HEK293 (cell line): ENCODE results near the gene NDN.

Experiments used
- ZBTB20 ChIP-seq: fragments of 450-650 bp; formaldehyde crosslinking; IDR thresholded peaks from 2 replicates; pipeline ENCODE4 v1.5.1; 2016; ENCODE audit warnings: missing biosample characterization, missing genetic modification characterization
- ZNF169 ChIP-seq: fragments of 450-650 bp; formaldehyde crosslinking; IDR thresholded peaks from 2 replicates; pipeline ENCODE4 v1.5.1; 2016; ENCODE audit warnings: missing biosample characterization, missing genetic modification characterization
- ZNF2 ChIP-seq: fragments of 450-650 bp; formaldehyde crosslinking; IDR thresholded peaks from 2 replicates; pipeline ENCODE4 v1.5.1; 2016; ENCODE audit warnings: missing biosample characterization, missing genetic modification characterization
- ZNF274 ChIP-seq, 2 experiments: fragments of 200-500 bp in 1 of 2; fragments of 450-650 bp in 1 of 2; sonication (Bioruptor generic) in 1 of 2; formaldehyde crosslinking in 1 of 2; IDR thresholded peaks; 2 replicates each; pipeline versions ENCODE4 v1.5.1 to v1.6.1; 2014 to 2016; ENCODE audit warnings: borderline replicate concordance in 1 of 2, inconsistent platforms in 1 of 2, low read length in 1 of 2, missing biosample characterization in 1 of 2, missing genetic modification characterization in 1 of 2
- ZNF391 ChIP-seq: fragments of 450-650 bp; formaldehyde crosslinking; IDR thresholded peaks from 2 replicates; pipeline ENCODE4 v1.5.1; 2016; ENCODE audit warnings: low read depth, missing biosample characterization, missing genetic modification characterization, borderline replicate concordance
- TF ChIP-seq, protein P1 (sequence below): fragments of 450-650 bp; formaldehyde crosslinking; IDR thresholded peaks from 2 replicates; pipeline ENCODE4 v1.5.1; 2016; ENCODE audit warnings: missing biosample characterization, missing genetic modification characterization
- TF ChIP-seq, protein P2 (sequence below): fragments of 450-650 bp; formaldehyde crosslinking; IDR thresholded peaks from 2 replicates; pipeline ENCODE4 v1.5.1; 2016; ENCODE audit warnings: missing biosample characterization, missing genetic modification characterization
- TF ChIP-seq, protein P3 (sequence below): sonication (generic); formaldehyde crosslinking; IDR thresholded peaks from 2 replicates; pipeline ENCODE4 v1.8.1; 2022; ENCODE audit warnings: mild to moderate bottlenecking, moderate library complexity, missing genetic modification reagents
- TF ChIP-seq, protein P4 (sequence below): fragments of 450-650 bp; formaldehyde crosslinking; IDR thresholded peaks from 2 replicates; pipeline ENCODE4 v1.5.1; 2016; ENCODE audit warnings: missing biosample characterization, missing genetic modification characterization

DNA sequence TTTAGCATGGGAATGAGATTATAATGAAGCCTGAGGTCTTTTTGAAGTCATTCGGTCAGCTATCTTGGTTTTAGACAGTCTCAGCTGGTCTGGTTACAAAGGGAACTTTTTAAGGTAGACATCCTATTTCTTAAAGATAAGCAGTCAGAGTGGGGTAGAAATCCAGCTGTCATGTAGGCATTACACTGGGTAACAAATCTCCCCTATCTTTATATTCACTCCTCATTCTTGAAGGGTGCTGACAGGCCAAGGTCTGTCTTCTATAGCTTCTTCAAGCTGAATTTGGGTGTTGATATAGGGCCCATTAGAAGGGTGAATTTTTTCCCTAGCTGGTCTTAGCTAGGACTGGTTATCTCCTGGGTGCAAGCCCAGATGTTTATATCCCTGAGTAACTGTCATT is 21.2 kb upstream of the NDN start:
- no peak for TF ChIP-seq ZNF391 (tag by site-specific recombination)
- TF ChIP-seq, protein P1, sequence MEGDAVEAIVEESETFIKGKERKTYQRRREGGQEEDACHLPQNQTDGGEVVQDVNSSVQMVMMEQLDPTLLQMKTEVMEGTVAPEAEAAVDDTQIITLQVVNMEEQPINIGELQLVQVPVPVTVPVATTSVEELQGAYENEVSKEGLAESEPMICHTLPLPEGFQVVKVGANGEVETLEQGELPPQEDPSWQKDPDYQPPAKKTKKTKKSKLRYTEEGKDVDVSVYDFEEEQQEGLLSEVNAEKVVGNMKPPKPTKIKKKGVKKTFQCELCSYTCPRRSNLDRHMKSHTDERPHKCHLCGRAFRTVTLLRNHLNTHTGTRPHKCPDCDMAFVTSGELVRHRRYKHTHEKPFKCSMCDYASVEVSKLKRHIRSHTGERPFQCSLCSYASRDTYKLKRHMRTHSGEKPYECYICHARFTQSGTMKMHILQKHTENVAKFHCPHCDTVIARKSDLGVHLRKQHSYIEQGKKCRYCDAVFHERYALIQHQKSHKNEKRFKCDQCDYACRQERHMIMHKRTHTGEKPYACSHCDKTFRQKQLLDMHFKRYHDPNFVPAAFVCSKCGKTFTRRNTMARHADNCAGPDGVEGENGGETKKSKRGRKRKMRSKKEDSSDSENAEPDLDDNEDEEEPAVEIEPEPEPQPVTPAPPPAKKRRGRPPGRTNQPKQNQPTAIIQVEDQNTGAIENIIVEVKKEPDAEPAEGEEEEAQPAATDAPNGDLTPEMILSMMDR (tag by site-specific recombination), result no peak
- TF ChIP-seq, protein P2, sequence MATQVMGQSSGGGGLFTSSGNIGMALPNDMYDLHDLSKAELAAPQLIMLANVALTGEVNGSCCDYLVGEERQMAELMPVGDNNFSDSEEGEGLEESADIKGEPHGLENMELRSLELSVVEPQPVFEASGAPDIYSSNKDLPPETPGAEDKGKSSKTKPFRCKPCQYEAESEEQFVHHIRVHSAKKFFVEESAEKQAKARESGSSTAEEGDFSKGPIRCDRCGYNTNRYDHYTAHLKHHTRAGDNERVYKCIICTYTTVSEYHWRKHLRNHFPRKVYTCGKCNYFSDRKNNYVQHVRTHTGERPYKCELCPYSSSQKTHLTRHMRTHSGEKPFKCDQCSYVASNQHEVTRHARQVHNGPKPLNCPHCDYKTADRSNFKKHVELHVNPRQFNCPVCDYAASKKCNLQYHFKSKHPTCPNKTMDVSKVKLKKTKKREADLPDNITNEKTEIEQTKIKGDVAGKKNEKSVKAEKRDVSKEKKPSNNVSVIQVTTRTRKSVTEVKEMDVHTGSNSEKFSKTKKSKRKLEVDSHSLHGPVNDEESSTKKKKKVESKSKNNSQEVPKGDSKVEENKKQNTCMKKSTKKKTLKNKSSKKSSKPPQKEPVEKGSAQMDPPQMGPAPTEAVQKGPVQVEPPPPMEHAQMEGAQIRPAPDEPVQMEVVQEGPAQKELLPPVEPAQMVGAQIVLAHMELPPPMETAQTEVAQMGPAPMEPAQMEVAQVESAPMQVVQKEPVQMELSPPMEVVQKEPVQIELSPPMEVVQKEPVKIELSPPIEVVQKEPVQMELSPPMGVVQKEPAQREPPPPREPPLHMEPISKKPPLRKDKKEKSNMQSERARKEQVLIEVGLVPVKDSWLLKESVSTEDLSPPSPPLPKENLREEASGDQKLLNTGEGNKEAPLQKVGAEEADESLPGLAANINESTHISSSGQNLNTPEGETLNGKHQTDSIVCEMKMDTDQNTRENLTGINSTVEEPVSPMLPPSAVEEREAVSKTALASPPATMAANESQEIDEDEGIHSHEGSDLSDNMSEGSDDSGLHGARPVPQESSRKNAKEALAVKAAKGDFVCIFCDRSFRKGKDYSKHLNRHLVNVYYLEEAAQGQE, result no peak
- TF ChIP-seq, protein P3, sequence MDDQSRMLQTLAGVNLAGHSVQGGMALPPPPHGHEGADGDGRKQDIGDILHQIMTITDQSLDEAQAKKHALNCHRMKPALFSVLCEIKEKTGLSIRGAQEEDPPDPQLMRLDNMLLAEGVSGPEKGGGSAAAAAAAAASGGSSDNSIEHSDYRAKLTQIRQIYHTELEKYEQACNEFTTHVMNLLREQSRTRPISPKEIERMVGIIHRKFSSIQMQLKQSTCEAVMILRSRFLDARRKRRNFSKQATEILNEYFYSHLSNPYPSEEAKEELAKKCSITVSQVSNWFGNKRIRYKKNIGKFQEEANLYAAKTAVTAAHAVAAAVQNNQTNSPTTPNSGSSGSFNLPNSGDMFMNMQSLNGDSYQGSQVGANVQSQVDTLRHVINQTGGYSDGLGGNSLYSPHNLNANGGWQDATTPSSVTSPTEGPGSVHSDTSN (CRISPR knock-in tag), result no peak
- TF ChIP-seq ZNF274 (IDR thresholded peaks at IDR 0.05; ENCODE audit: low read length), result no peak
- TF ChIP-seq ZNF274 (tag by site-specific recombination; IDR thresholded peaks at IDR 0.05; ENCODE audit: borderline replicate concordance), result no peak
- no peak for TF ChIP-seq ZBTB20 (tag by site-specific recombination)
- TF ChIP-seq ZNF2 (tag by site-specific recombination), result no peak
- TF ChIP-seq, protein P4, sequence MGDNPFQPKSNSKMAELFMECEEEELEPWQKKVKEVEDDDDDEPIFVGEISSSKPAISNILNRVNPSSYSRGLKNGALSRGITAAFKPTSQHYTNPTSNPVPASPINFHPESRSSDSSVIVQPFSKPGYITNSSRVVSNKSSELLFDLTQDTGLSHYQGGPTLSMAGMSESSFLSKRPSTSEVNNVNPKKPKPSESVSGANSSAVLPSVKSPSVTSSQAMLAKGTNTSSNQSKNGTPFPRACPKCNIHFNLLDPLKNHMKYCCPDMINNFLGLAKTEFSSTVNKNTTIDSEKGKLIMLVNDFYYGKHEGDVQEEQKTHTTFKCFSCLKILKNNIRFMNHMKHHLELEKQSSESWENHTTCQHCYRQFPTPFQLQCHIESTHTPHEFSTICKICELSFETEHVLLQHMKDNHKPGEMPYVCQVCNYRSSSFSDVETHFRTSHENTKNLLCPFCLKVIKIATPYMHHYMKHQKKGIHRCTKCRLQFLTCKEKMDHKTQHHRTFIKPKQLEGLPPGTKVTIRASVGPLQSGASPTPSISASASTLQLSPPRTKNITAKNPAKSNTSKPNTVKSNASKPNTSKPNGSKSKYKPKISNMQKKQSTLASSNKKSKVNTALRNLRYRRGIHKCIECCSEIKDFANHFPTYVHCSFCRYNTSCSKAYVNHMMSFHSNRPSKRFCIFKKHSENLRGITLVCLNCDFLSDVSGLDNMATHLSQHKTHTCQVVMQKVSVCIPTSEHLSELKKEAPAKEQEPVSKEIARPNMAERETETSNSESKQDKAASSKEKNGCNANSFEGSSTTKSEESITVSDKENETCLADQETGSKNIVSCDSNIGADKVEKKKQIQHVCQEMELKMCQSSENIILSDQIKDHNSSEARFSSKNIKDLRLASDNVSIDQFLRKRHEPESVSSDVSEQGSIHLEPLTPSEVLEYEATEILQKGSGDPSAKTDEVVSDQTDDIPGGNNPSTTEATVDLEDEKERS (tag by site-specific recombination), result no peak
- no peak for TF ChIP-seq ZNF169 (tag by site-specific recombination)
